SJCRH30 (cell line): Measurements from ENCODE around the gene KPTN. TPM values are rescaled to one million over a fixed set of nuclear protein-coding genes. Genes with fewer than 3 reads are reported as not detected.

Source experiments
- DNase-seq, 2 experiments: peaks; one replicate each; pipeline ENCODE4 v3.0.0-alpha.2; 2015 to 2020
- H3K27ac ChIP-seq: fragments of 250-450 bp; sonication (Bioruptor Pico); 2 replicates; pipeline ENCODE4 v1.5.1; 2020; ENCODE audit warnings: mild to moderate bottlenecking, moderate library complexity
- H3K27me3 ChIP-seq: fragments of 250-450 bp; sonication (Bioruptor Pico); 2 replicates; pipeline ENCODE4 v1.5.1; 2020; ENCODE audit warnings: mild to moderate bottlenecking, moderate library complexity
- H3K36me3 ChIP-seq: fragments of 250-450 bp; sonication (Bioruptor Pico); 2 replicates; pipeline ENCODE4 v1.5.1; 2020; ENCODE audit warnings: mild to moderate bottlenecking, moderate library complexity
- H3K4me1 ChIP-seq: fragments of 250-450 bp; sonication (Bioruptor Pico); 2 replicates; pipeline ENCODE4 v1.5.1; 2020; ENCODE audit warnings: mild to moderate bottlenecking, moderate library complexity
- H3K4me3 ChIP-seq: fragments of 250-450 bp; sonication (Bioruptor Pico); 2 replicates; pipeline ENCODE4 v1.5.1; 2020; ENCODE audit warnings: mild to moderate bottlenecking, moderate library complexity
- H3K9me3 ChIP-seq: fragments of 250-450 bp; sonication (Bioruptor Pico); replicated peaks from 2 replicates; pipeline ENCODE4 v1.5.1; 2020; ENCODE audit warnings: mild to moderate bottlenecking, moderate library complexity
- total RNA-seq: library from RNA; depleted of rRNA; stranded (reverse); fragments of >200 nt; shearing (Covaris generic); gene quantifications from 2 replicates; pipeline ENCODE4 v1.2.3, GENCODE V29; 2014

Gene KPTN
- total RNA-seq, 1 experiment from 2014 or later = 4.5 TPM

DNA sequence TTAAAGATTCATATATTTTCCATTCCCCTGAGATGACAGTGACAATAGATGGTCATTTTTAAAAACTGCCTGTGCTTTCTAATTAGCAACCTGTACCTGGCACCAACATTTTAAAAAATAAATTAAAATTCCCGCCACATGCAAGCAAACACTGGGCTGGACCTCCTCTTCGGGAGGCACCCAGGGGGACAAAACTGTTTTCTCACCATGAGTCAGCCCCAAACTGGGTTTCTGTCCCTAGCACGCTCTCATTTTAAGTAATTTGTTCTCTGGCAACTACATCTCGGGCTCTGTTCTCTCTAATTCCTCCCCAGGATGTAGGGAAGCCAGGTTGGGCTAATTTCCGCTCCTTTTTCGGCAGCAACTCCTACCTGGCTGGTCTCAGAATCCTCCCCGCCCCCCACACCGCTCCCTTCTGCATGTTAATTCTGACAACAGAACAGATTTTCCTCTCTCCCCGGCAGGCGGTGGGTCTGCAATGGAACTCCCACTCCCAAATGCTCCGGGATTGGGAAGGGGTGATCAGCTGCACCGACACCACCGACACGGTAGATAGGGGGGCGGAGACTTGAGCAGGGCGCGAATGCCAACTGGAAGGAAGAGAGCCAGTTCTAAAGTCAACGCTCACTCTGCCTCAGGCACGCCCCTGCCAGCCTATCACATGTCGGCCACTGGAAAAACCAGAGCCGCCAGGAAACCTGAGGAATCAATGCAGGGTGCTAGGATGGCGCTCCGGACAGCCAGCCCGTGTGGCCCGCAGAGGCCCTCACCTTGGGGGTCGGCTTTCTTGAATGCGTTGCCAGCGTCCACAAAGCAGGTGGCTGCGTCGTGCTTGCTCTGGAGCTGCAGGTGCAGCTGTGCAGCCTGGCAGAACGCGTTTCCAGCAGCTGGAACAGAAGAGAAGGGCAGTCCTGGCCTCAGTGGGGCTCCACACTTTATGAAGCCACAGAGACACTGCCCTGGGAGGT is 16.1 kb upstream of the KPTN start:
- peaks cover 10% of the 10 kb centered on the region for H3K4me1 ChIP-seq
- H3K36me3 ChIP-seq = peaks cover 22% of the 10 kb centered on the region
- H3K27me3 ChIP-seq = no peaks in the 10 kb centered on the region
- DNase-seq = no peak
- H3K27ac ChIP-seq = no peak overlapping the region
- H3K9me3 ChIP-seq = no peaks in the 10 kb centered on the region
- H3K4me3 ChIP-seq = no peak overlapping the region

DNA sequence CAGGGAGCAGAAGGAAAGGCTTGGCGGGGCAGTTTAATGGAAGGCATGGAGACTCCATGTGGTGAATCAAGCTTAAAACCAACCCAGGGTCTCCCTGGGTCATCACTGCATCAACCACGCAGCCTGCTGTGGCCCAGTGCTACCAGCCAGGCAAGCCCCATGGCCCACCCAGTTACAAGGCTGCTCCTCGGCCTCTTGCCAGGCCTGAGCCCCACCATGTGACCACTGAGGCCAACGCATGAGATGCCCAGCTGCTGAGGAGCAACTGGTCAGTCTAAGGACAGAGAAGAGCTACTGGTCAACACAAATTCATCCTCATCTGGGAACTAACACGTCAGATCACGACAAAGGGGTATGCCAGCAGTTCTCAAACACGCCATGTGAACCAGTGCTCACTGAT is 15.4 kb upstream of the KPTN start:
- Histone ChIP-seq H3K4me3 (no peak overlapping the region), H3K36me3 (peaks cover 22% of the 10 kb centered on the region), H3K27ac (no peak overlapping the region), H3K9me3 (no peaks in the 10 kb centered on the region), H3K4me1 (peaks cover 16% of the 10 kb centered on the region), H3K27me3 (no peaks in the 10 kb centered on the region)
- no peak for DNase-seq

DNA sequence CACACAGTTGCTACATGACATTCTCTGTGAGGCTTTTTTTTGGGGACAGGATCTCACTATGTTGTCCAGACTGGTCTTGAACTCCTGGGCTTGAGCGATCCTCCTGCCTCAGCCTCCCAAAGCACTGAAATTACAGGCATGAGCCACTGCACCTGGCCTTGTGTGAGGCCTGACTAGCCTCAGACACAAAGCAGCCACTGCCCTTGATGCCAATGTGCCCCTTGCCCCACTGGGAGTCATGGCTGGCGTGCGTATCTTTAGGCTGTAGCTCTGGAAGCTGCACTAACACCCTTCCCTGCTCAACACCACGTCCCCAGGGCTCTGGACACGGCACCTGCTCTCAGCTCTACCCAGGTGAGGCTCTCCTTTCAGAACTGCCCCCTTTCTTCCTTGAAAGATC is 14.5 kb upstream of the KPTN start:
- Histone ChIP-seq H3K4me1 (peaks cover 24% of the 10 kb centered on the region), H3K27ac (no peak overlapping the region), H3K4me3 (no peak overlapping the region), H3K27me3 (no peaks in the 10 kb centered on the region), H3K9me3 (no peaks in the 10 kb centered on the region), H3K36me3 (peaks cover 20% of the 10 kb centered on the region)
- no peak for DNase-seq

DNA sequence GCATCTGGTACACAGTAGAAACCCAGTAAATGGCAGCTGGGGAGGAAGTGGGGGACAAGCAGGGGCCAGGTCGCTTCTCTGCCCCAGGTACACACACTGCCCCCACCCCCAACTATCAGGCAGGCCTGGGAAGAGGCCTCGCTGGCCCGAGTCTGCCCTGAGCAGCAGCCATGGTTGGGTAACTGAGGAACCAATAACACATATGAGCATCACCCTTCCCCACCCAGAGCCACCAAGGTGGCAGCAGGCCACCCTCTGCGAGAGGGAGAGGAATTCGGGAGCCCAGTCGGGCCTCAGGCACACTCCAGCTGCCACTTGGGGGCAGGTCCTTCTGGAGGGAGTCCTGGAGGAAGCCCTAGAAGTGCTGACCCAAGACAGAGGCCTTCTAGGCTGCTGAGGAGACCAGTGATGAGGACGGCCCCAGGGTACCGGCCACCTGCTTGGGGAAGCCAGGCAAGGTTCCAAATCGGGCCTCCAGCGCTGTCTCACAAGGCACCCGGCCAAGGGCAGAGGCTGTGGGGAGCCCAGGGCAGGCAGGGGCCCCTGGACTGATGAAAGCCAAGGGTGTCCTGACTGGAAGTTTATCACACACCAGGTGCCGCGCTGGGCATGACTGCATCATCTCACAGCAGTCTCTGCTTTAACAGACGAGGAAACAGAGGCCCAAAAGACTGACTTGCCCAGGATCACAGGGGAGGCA is 14.0 kb upstream of the KPTN start:
- H3K36me3 ChIP-seq = peaks cover 14% of the 10 kb centered on the region
- H3K4me1 ChIP-seq = peaks cover 28% of the 10 kb centered on the region

DNA sequence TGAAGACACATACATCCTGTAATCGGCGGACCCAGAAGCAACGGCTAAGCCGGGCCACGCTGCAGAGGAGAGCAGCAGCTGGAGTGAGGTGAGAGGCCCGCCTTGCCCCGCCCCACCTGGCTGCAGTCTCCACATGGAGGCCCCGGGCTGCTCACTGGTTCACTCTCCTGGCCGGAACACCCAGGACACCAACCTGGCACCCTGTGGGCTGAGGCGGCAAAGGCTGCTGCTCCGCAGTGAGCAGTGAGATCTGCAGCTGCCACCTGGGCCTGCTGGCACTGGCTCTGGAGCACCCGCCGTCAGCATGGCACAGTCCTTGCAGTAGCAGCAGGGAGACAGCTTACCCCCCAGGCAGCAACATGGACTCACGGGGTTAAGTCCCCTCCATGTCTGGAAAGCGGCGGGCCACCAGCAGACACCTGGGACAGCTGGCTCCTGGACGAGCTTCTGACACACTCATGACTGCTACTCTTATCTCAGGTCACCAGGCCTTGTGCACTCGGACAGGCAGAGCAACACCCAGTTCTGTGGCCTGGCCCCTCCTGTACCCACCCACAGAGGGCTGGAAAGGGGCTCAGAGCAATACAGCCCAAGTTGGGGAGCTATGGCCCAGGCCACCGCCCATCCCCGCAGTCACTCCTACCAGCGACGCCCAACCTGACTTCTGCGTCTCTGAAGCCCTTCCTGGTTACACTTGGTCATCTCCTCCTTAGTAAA is 13.2 kb upstream of the KPTN start:
- peaks cover 10% of the 10 kb centered on the region for H3K36me3 ChIP-seq
- no peak for DNase-seq
- H3K27ac ChIP-seq = no peak overlapping the region
- H3K27me3 ChIP-seq = no peaks in the 10 kb centered on the region
- no peak overlapping the region for H3K4me3 ChIP-seq
- peaks cover 28% of the 10 kb centered on the region for H3K4me1 ChIP-seq
- no peaks in the 10 kb centered on the region for H3K9me3 ChIP-seq

More for the DNA sequence above, 14.0 kb upstream of the KPTN start:
- no peak overlapping the region for H3K27ac ChIP-seq
- H3K27me3 ChIP-seq = no peaks in the 10 kb centered on the region
- no peaks in the 10 kb centered on the region for H3K9me3 ChIP-seq
- DNase-seq = peak; percentile 49 to 63
- no peak overlapping the region for H3K4me3 ChIP-seq

DNA sequence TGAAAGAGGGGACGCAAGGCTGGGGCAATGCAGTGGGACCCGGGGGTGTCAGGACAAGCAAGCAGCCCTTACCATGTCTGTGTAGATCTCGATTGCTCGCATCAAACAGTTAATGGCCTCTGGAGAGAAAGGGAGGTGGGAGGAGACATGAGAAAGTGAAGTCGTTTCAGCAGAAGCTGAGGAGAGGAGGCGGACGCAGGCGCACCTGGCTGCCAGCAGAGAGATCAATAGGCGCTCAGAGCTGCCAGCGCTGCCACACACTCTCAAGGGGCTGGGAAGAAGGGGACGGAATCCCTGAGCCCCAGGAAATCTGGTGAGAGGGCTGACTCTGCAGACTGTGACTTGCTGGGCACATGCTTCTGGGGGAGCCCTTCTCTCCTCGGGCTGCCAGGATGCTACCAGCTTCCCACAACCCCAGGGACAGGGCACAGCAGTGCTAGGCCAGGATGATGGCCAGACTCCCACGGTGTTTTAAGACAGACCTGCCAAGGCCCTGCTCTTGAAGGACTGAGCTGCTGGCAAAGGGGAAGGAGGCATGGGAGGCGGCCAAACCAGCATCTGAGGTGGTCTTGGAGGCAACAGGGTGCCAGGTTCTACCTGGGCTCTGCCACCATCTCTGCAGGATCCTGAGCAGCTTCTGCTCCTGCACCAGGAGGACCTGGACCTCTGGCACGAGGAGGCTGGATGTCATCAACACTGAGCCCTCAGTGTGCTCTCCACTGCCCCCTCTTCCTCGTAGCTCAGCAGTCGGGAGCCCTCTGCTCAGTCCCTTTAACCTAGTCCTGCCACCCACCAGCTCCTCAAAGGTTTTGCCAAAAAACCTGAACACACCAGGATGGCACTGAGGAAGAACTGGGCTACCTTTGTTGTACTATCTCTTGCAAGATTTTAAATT is 11.7 kb upstream of the KPTN start:
- H3K27ac ChIP-seq = no peak overlapping the region

DNA sequence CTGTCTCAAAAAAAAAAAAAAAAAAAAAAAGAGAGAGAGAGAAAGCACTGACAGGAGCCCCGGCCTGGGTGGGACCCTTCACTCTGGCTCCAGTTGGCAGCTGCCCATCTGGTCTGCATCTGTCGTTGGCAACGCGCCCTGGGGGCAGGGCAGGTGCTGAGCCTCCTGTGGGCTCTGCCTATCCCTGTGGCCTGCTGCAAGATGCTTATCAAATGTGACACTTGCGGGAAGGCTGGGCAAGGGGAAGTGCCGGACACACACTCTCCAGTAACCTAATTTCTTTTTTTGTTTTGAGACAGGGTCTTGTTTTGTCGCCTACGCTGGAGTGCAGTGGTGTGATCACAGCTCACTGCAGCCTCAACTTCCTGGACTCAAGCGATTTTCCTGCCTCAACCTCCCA is 10.7 kb upstream of the KPTN start:
- Histone ChIP-seq H3K4me1 (peaks cover 28% of the 10 kb centered on the region), H3K27me3 (no peaks in the 10 kb centered on the region), H3K36me3 (peaks cover 6% of the 10 kb centered on the region), H3K9me3 (no peaks in the 10 kb centered on the region), H3K4me3 (no peak overlapping the region), H3K27ac (no peak overlapping the region)
- peak; percentile 92 for DNase-seq

More for the DNA sequence above, 11.7 kb upstream of the KPTN start:
- H3K4me1 ChIP-seq = peaks cover 28% of the 10 kb centered on the region
- no peaks in the 10 kb centered on the region for H3K27me3 ChIP-seq
- no peak overlapping the region for H3K4me3 ChIP-seq
- peaks cover 10% of the 10 kb centered on the region for H3K36me3 ChIP-seq
- no peaks in the 10 kb centered on the region for H3K9me3 ChIP-seq
- DNase-seq = no peak

DNA sequence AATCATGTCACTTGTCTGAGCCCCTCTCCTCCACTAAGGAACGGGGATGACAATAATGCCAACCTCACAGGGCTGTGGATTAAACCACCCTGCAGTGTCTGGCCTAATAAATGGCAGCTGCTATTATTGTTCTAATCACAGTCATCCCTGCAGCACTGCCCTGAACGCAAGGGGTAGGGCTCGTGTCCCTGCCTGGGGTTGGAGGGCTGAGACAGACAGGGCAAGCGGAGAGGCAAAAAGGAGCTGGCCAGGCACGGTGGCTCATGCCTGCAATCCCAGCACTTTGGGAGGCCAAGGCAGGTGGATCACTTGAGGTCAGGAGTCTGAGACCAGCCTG is 10.2 kb upstream of the KPTN start:
- peak in 1 of 2 experiments; percentile 34 for DNase-seq
- Histone ChIP-seq H3K27me3 (no peaks in the 10 kb centered on the region), H3K4me1 (peaks cover 28% of the 10 kb centered on the region), H3K4me3 (no peak overlapping the region), H3K36me3 (peaks cover 7% of the 10 kb centered on the region), H3K27ac (no peak overlapping the region), H3K9me3 (no peaks in the 10 kb centered on the region)

DNA sequence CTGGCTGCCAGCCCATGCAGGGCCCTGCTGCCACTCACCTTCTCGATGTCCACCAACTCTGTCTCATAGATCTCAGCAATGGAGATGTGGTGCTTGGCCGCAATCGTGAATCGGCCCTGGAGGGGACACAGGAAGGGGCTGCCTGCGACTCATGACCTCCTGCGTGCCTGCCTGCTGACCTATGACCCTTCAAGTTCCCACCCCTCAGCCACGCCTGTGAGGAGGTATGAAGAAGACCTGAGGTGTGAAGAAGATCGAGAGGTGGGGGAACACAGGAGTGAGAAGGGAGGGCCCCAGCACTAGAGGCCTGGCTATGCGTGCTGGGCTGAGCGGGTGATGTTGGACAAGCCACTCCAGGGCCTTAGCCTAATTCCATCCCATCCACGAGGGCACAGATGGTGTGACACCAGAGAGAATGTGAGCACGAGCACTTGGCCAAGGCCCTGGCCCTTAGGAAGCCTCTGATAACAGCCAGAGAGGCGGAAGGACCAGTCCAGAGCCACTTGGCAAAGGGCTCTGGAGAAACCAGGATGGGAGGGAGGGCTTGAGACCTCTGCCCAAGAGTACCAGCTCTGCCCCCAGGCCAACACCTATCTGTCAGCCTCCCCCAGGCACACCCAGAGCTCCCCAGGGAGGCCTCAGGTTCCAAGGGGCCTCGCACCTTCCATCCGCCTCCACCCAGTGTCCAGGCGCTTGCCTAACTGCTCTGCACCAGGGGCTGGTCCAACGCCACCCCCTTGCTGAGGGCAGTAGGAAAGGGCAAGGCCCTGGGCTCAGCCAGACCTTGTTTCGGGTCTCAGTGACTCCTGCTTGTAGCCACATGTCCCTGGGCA is 9.6 kb upstream of the KPTN start:
- Histone ChIP-seq H3K4me3 (no peak overlapping the region), H3K36me3 (peaks cover 9% of the 10 kb centered on the region), H3K27me3 (no peaks in the 10 kb centered on the region), H3K4me1 (peaks cover 28% of the 10 kb centered on the region), H3K27ac (no peak overlapping the region), H3K9me3 (no peaks in the 10 kb centered on the region)
- DNase-seq = no peak

DNA sequence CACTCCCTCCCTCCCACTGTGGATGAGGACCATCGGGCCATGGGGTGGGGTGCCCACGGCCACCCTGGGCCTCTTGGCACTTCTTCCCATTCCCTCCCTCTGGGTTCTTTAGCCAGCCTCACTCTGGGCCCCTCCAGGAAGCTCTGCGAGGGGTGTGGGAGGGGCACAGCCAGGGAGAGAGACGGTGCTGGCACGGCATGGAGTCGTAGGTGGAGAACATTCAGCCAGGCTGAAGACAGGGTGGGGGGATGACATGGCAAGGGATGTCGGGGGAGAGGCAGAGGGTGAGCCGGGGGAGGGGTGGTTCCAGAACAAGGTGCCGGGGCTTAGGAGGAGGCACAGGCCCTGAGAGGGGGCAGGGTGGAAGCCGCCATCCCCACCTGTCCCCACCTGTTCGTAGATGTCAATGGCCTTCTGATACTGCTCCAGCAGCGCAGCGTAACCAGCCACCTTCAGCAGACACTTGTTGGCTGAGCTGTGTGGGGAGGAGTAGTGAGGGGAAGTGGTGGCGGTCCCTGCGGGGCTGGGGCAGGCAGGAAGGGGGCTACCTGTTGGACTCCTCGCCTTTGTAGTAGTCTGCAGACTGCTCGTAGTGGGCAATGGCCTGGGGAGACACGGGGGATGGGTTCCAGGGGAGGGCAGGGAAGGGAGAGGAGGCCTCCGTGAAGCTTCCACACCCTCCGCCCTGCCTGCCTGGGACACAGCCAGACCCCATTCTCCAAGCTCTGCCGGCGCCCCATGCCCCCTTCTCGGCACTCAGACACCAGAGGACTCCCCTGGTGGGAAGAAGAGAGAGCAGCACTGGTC is 8.8 kb upstream of the KPTN start:
- H3K9me3 ChIP-seq = no peaks in the 10 kb centered on the region
- no peak for DNase-seq
- peaks cover 24% of the 10 kb centered on the region for H3K4me1 ChIP-seq
- no peak overlapping the region for H3K4me3 ChIP-seq
- no peaks in the 10 kb centered on the region for H3K27me3 ChIP-seq
- H3K27ac ChIP-seq = no peak overlapping the region
- peaks cover 9% of the 10 kb centered on the region for H3K36me3 ChIP-seq

DNA sequence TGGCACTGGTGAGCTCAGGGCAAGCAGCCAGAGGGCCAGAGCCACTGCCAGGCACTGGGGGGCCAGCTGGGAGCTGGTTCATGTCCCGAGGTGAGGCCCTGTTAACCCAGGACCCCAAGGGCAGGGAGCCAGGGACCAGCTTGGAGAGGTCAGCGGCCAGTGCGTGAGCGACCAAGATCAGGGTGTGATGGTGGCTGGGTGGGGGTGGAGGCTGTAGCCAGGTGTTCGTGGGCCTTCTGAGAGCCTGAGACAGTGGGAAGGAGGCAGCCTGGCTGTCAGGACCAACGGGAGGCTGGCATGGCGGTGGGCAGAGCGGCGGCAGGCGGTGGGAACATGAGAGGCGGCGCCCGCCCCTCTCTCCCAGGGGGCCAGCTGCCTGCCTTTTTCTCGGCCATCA is 8.1 kb upstream of the KPTN start:
- Histone ChIP-seq H3K27ac (no peak overlapping the region), H3K4me1 (peaks cover 28% of the 10 kb centered on the region)

DNA sequence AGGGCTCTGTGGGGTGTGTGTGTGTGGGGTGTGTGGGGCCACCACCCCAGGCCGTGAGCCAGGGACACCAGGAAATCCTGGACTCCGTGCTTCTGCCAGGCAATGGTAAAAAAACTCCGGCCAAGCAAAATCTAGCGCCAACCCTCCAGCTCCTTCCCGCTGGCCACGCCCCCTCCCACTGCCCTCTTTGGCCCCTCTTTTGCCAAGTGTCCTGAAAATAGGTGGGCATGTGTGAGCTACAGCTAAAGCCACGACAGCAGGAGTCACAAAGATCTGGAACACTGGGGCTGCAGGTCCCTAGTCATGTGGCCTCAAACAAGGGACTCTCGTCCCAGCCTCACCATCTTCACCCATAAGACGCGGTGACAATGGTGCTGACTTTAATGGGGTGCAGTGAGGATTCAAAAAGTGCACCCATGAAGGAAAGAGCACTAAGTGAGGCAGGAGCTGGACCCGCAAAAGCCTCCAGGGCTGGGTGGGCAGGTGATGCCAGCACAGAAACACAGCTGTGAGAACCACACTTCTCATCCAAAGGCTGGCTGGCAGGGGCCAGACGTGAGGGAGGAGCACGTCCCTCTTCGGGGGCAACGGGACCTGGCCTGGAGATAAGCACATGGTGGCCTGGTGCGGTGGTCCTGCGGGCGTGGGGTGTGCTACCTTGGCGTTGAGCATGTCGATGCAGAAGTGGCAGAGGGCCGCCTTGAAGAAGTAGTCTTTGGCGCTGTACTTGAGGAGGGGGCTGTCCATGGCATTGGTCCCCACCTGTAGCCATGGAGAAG is 7.5 kb upstream of the KPTN start:
- no peak overlapping the region for H3K4me3 ChIP-seq
- DNase-seq = no peak
- peaks cover 34% of the 10 kb centered on the region for H3K4me1 ChIP-seq
- peaks cover 9% of the 10 kb centered on the region for H3K36me3 ChIP-seq
- no peaks in the 10 kb centered on the region for H3K9me3 ChIP-seq
- H3K27me3 ChIP-seq = no peaks in the 10 kb centered on the region
- no peak overlapping the region for H3K27ac ChIP-seq

More for the DNA sequence above, 8.1 kb upstream of the KPTN start:
- H3K4me3 ChIP-seq = no peak overlapping the region
- H3K27me3 ChIP-seq = no peaks in the 10 kb centered on the region
- no peak for DNase-seq
- H3K9me3 ChIP-seq = no peaks in the 10 kb centered on the region
- peaks cover 9% of the 10 kb centered on the region for H3K36me3 ChIP-seq
